Stimulated activated CD4-positive, alpha-beta T cell treated with anti-CD3 and anti-CD28 coated beads, Interleukin-1b, Interleukin-23, amount 100 ng/mL, for 24 hours (primary cell): ENCODE data around the gene ANKRD17.
"Not testable (repeated sequence)": the region's sequence is repeated elsewhere in the genome, so short reads cannot be mapped to it uniquely, and the experiment has no call there.

Experiments used
- DNase-seq, 4 experiments: peaks; one replicate each; pipeline ENCODE4 v3.0.0-alpha.2; 2020; ENCODE audit warnings: low read depth in 4 of 4, low spot score in 1 of 4

ANKRD17 gene

GRCh38 chr4:73248821-73249220 is 9.8 kb downstream of the ANKRD17 start:
- DNase-seq = no peak

GRCh38 chr4:73248416-73248815 is 10.2 kb downstream of the ANKRD17 start:
- DNase-seq = no peak

- no peak for DNase-seq
Observed at GRCh38 chr4:73247100-73247499, 11.5 kb downstream of the ANKRD17 start.

- DNase-seq = no peak
Observed at GRCh38 chr4:73245955-73246354, 12.6 kb downstream of the ANKRD17 start.

GRCh38 chr4:73244945-73245601 is 13.5 kb downstream of the ANKRD17 start:
- DNase-seq = no peak

- DNase-seq = no peak
Observed at GRCh38 chr4:73237044-73237443, 21.6 kb downstream of the ANKRD17 start.

- DNase-seq = no peak
Observed at GRCh38 chr4:73236151-73236550, 22.4 kb downstream of the ANKRD17 start.

- no peak for DNase-seq
Observed at GRCh38 chr4:73234712-73235111, 23.9 kb downstream of the ANKRD17 start.

GRCh38 chr4:73231518-73232487 is 26.8 kb downstream of the ANKRD17 start:
- no peak for DNase-seq

GRCh38 chr4:73230865-73231517 is 27.6 kb downstream of the ANKRD17 start:
- DNase-seq = no peak

GRCh38 chr4:73228800-73229199 is 29.8 kb downstream of the ANKRD17 start:
- DNase-seq = not testable (repeated sequence)

GRCh38 chr4:73224886-73225285 is 33.7 kb downstream of the ANKRD17 start:
- DNase-seq = no peak

GRCh38 chr4:73223258-73223650 is 35.3 kb downstream of the ANKRD17 start:
- no peak for DNase-seq

- peak in 3 of 4 experiments; percentile 9 to 25 (median 20) for DNase-seq
Observed at GRCh38 chr4:73222466-73223257, 35.9 kb downstream of the ANKRD17 start.

- DNase-seq = no peak
Observed at GRCh38 chr4:73221734-73222133, 36.9 kb downstream of the ANKRD17 start.

- no peak for DNase-seq
Observed at GRCh38 chr4:73220815-73221214, 37.8 kb downstream of the ANKRD17 start.

- no peak for DNase-seq
Observed at GRCh38 chr4:73213916-73214653, 44.5 kb downstream of the ANKRD17 start.

- DNase-seq = no peak
Observed at GRCh38 chr4:73212982-73213730, 45.4 kb downstream of the ANKRD17 start.

- no peak for DNase-seq
Observed at GRCh38 chr4:73211968-73212367, 46.6 kb downstream of the ANKRD17 start.

GRCh38 chr4:73208376-73208775 is 50.2 kb downstream of the ANKRD17 start:
- no peak for DNase-seq
